ENCODE results near the gene TUFT1. TPM values are rescaled to one million over a fixed set of nuclear protein-coding genes. Genes with fewer than 3 reads are reported as not detected.
A peak's percentile ranks its signal among the peaks of the same experiment; 100 is the strongest.

TUFT1 gene
- total and polyA plus RNA-seq, 2 of the 13 experiments (the other 11 are each of a cell fraction or from before 2014, with no cell fraction given), result 6.4 to 7.3 TPM

- TF ChIP-seq PRDM10 (CRISPR knock-in tag; IDR thresholded peaks at IDR 0.05; ENCODE audit: low read depth), result no peak
Observed at GRCh38 chr1:151533870-151534269, 6.2 kb upstream of the TUFT1 start (continued).

- WGBS (ENCODE audit: low lambda C conversion rate), result 65% methylated on average over 12 of the region's 12 CpGs
- H3K4me1 ChIP-seq (ENCODE audit: insufficient read depth, low read length), result peaks cover 16% of the 10 kb centered on the region
- H3K4me3 ChIP-seq (replicated peaks in 1 of 3; ENCODE audit: insufficient read depth in 1 of 3, low read depth in 2 of 3, low read length in 3 of 3), result no peak overlapping the region
- BruUV-seq (replicated peaks), result no TSS peak
- H3K27ac ChIP-seq (ENCODE audit: extremely low read length, insufficient read depth, low read length), result no peak overlapping the region
- no peak overlapping the region for H3K9ac ChIP-seq (ENCODE audit: insufficient read depth, low read depth, low read length)
- ChIA-PET CTCF (ENCODE audit: low intra/inter-chr PET ratio, low total read pairs) (interaction anchor here (0.8 to 1.9 kb wide), 4 partner anchors 59 to 301 kb away, joined by 3 to 15 read pairs (median 6); no protein-coding TSS in a partner anchor), POLR2A (no interaction called here)
- peak; percentile 53 for DNase-seq (ENCODE audit: low spot score)
- H3K79me2 ChIP-seq (ENCODE audit: insufficient read depth, low read length), result no peaks in the 10 kb centered on the region
- H4K20me1 ChIP-seq (ENCODE audit: insufficient read depth, low read length), result no peaks in the 10 kb centered on the region
- FAIRE-seq, result peak; percentile 77
- no peaks in the 10 kb centered on the region for H3K27me3 ChIP-seq (ENCODE audit: control insufficient read depth in 1 of 2, insufficient read depth in 2 of 2, low read length in 2 of 2)
- ATAC-seq, result peak; percentile 85
- no peaks in the 10 kb centered on the region for H3K9me3 ChIP-seq (ENCODE audit: low read length)
- no peak overlapping the region for H2AFZ ChIP-seq (ENCODE audit: low read length)
- no peaks in the 10 kb centered on the region for H3K36me3 ChIP-seq (replicated peaks in 1 of 2; ENCODE audit: control insufficient read depth in 1 of 2, insufficient read depth in 2 of 2, low read length in 2 of 2)
- in situ Hi-C loops (cut with HindIII; ENCODE audit: extremely low pct_ligation_motif_present, low pct_unique_long_range_greater_than_20kb), result loop anchor here (25.0 kb wide), 1 partner anchor 203 kb away; no protein-coding TSS in a partner anchor
- intact Hi-C loops (cut with micrococcal nuclease; ENCODE audit: unreplicated experiment), result loop anchor here (1.0 to 2.0 kb wide), 2 partner anchors 92 to 201 kb away; no protein-coding TSS in a partner anchor
- no peak overlapping the region for H3K4me2 ChIP-seq (ENCODE audit: low read depth, low read length)
- TF ChIP-seq RBAK (CRISPR knock-in tag; IDR thresholded peaks at IDR 0.05) (no peak), NR2F6 (IDR thresholded peaks at IDR 0.05) (no peak), NR2F6 (CRISPR knock-in tag; IDR thresholded peaks at IDR 0.05) (peak; percentile 31; the same call in 1 of the 2 replicates), MTA3 (CRISPR knock-in tag; IDR thresholded peaks at IDR 0.05) (no peak), ZNF572 (CRISPR knock-in tag; IDR thresholded peaks at IDR 0.05) (0 out of 2 replicates have a peak, but pooled peaks have one; percentile 32), SNAPC4 (CRISPR knock-in tag; IDR thresholded peaks at IDR 0.05) (0 out of 2 replicates have a peak, but pooled peaks have one; percentile 43), SALL1 (CRISPR knock-in tag; IDR thresholded peaks at IDR 0.05) (peak; percentile 53), RAD21 (CRISPR knock-in tag; IDR thresholded peaks at IDR 0.05) (peak; percentile 87), STAG1 (CRISPR knock-in tag; IDR thresholded peaks at IDR 0.05) (peak; percentile 90), MAF1 (CRISPR knock-in tag; IDR thresholded peaks at IDR 0.05; ENCODE audit: borderline replicate concordance) (no peak), THAP11 (CRISPR knock-in tag; IDR thresholded peaks at IDR 0.05) (0 out of 2 replicates have a peak, but pooled peaks have one; percentile 42)
- TF ChIP-seq, protein P1, sequence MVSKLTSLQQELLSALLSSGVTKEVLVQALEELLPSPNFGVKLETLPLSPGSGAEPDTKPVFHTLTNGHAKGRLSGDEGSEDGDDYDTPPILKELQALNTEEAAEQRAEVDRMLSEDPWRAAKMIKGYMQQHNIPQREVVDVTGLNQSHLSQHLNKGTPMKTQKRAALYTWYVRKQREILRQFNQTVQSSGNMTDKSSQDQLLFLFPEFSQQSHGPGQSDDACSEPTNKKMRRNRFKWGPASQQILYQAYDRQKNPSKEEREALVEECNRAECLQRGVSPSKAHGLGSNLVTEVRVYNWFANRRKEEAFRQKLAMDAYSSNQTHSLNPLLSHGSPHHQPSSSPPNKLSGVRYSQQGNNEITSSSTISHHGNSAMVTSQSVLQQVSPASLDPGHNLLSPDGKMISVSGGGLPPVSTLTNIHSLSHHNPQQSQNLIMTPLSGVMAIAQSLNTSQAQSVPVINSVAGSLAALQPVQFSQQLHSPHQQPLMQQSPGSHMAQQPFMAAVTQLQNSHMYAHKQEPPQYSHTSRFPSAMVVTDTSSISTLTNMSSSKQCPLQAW (CRISPR knock-in tag; IDR thresholded peaks at IDR 0.05), result peak; percentile 36; the same call in 1 of the 2 replicates
Observed at GRCh38 chr1:151534662-151535278, 5.3 kb upstream of the TUFT1 start.
